Measurements from ENCODE around the gene TJP3.

DNA sequence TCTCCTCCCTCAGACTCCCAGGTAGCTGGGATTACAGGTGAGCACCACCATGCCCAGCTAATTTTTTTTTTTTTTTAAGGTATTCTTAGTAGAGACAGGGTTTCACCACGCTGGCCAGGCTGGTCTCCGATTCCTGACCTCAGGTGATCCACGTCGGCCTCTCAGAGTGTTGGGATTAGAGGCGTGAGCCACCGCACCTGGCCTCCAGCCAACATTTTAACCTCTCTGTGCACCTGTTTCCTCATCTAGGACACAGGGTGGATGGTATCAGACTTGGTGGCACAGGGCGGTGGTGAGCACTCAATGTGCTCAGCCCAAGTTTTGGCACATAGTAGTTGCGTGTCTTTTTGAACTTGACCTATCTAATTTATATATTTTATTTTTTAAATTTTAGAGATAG lies 40.8 kb downstream of the TJP3 start:
- TF ChIP-seq, protein P1, sequence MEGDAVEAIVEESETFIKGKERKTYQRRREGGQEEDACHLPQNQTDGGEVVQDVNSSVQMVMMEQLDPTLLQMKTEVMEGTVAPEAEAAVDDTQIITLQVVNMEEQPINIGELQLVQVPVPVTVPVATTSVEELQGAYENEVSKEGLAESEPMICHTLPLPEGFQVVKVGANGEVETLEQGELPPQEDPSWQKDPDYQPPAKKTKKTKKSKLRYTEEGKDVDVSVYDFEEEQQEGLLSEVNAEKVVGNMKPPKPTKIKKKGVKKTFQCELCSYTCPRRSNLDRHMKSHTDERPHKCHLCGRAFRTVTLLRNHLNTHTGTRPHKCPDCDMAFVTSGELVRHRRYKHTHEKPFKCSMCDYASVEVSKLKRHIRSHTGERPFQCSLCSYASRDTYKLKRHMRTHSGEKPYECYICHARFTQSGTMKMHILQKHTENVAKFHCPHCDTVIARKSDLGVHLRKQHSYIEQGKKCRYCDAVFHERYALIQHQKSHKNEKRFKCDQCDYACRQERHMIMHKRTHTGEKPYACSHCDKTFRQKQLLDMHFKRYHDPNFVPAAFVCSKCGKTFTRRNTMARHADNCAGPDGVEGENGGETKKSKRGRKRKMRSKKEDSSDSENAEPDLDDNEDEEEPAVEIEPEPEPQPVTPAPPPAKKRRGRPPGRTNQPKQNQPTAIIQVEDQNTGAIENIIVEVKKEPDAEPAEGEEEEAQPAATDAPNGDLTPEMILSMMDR (IDR thresholded peaks at IDR 0.05; ENCODE audit: low read length), result no peak
- no peak for TF ChIP-seq EZH2 (optimal IDR thresholded peaks at IDR 0.05; ENCODE audit: low read depth, low read length)
- TF ChIP-seq EZH2phosphoT487 (IDR thresholded peaks at IDR 0.05; ENCODE audit: low read length), result no peak
